HEK293 (cell line): ENCODE results near the gene STRA8.
A peak's percentile ranks its signal among the peaks of the same experiment; 100 is the strongest.

Source experiments
- CTCF ChIA-PET: fragments of 350-600 bp; formaldehyde crosslinking; extraction: SDS; loops from one replicate; lab custom pipeline; 2021; ENCODE audit warnings: antibody characterized with exemption; lab: Yijun Ruan, JAX
- POLR2A ChIA-PET: fragments of 300-600 bp; formaldehyde crosslinking; extraction: SDS; loops from one replicate; lab custom pipeline; 2020; ENCODE audit warnings: antibody characterized with exemption, inconsistent platforms; lab: Yijun Ruan, JAX
- H3K27ac ChIP-seq: fragments of 200-500 bp; sonication (Bioruptor generic); 2 replicates; pipeline ENCODE4 v1.5.1; 2014; ENCODE audit warnings: low read depth, low read length, control low read depth, inconsistent platforms; ENCODE audit errors: extremely low read depth
- H3K36me3 ChIP-seq, 2 experiments: fragments of 200-500 bp in 1 of 2; sonication (Bioruptor generic) in 1 of 2; 1 replicate in 1 of 2; 2 replicates in 1 of 2; pipeline ENCODE4 v1.5.1; 2014 to 2017; ENCODE audit warnings: inconsistent platforms in 2 of 2, low read length in 2 of 2; ENCODE audit not compliant: control insufficient read depth in 2 of 2, insufficient read depth in 1 of 2
- H3K4me1 ChIP-seq: fragments of 200-500 bp; sonication (Bioruptor generic); 2 replicates; pipeline ENCODE4 v1.5.1; 2014; ENCODE audit warnings: mild to moderate bottlenecking, low read length, inconsistent platforms; ENCODE audit not compliant: control insufficient read depth, insufficient read depth
- H3K4me3 ChIP-seq: 2 replicates; pipeline ENCODE4 v1.5.1; 2011; ENCODE audit warnings: low read depth, mild to moderate bottlenecking, control low read depth, low read length, moderate library complexity
- H3K9me3 ChIP-seq: fragments of 200-500 bp; sonication (Bioruptor generic); 2 replicates; pipeline ENCODE4 v1.5.1; 2014; ENCODE audit warnings: low read depth, low read length, inconsistent platforms; ENCODE audit not compliant: control insufficient read depth, insufficient read depth
- GLI4 ChIP-seq: fragments of 450-650 bp; formaldehyde crosslinking; IDR thresholded peaks from 2 replicates; pipeline ENCODE4 v1.5.1; 2016; ENCODE audit warnings: missing biosample characterization, missing genetic modification characterization
- GLIS1 ChIP-seq: fragments of 450-650 bp; formaldehyde crosslinking; IDR thresholded peaks from 2 replicates; pipeline ENCODE4 v1.5.1; 2016; ENCODE audit warnings: missing biosample characterization, missing genetic modification characterization
- MEIS1 ChIP-seq: sonication (generic); formaldehyde crosslinking; IDR thresholded peaks from 2 replicates; pipeline ENCODE4 v1.8.1; 2022; ENCODE audit warnings: missing genetic modification reagents, mild to moderate bottlenecking, borderline replicate concordance
- SCRT1 ChIP-seq: fragments of 450-650 bp; formaldehyde crosslinking; IDR thresholded peaks from 2 replicates; pipeline ENCODE4 v1.5.1; 2016; ENCODE audit warnings: missing biosample characterization, missing genetic modification characterization, borderline replicate concordance
- SCRT2 ChIP-seq: fragments of 450-650 bp; formaldehyde crosslinking; IDR thresholded peaks from 2 replicates; pipeline ENCODE4 v1.5.1; 2016; ENCODE audit warnings: missing biosample characterization, missing genetic modification characterization
- ZBTB7A ChIP-seq: fragments of 450-650 bp; formaldehyde crosslinking; IDR thresholded peaks from 2 replicates; pipeline ENCODE4 v1.5.1; 2016; ENCODE audit warnings: low read depth, missing biosample characterization, missing genetic modification characterization
- ZNF10 ChIP-seq: fragments of 450-650 bp; formaldehyde crosslinking; IDR thresholded peaks from 2 replicates; pipeline ENCODE4 v1.5.1; 2017; ENCODE audit warnings: missing biosample characterization, missing genetic modification characterization
- ZNF274 ChIP-seq, 2 experiments: fragments of 200-500 bp in 1 of 2; fragments of 450-650 bp in 1 of 2; sonication (Bioruptor generic) in 1 of 2; formaldehyde crosslinking in 1 of 2; IDR thresholded peaks; 2 replicates each; pipeline versions ENCODE4 v1.5.1 to v1.6.1; 2014 to 2016; ENCODE audit warnings: borderline replicate concordance in 1 of 2, inconsistent platforms in 1 of 2, low read length in 1 of 2, missing biosample characterization in 1 of 2, missing genetic modification characterization in 1 of 2
- ZNF311 ChIP-seq: fragments of 450-650 bp; formaldehyde crosslinking; IDR thresholded peaks from 2 replicates; pipeline ENCODE4 v1.5.1; 2017; ENCODE audit warnings: missing biosample characterization, missing genetic modification characterization, borderline replicate concordance
- ZNF623 ChIP-seq: fragments of 450-650 bp; formaldehyde crosslinking; IDR thresholded peaks from 2 replicates; pipeline ENCODE4 v1.5.1; 2016; ENCODE audit warnings: missing biosample characterization, missing genetic modification characterization
- ZNF626 ChIP-seq: fragments of 450-650 bp; sonication (Bioruptor Pico); formaldehyde crosslinking; IDR thresholded peaks from 2 replicates; pipeline ENCODE4 v1.5.1; 2018; ENCODE audit warnings: missing biosample characterization, missing genetic modification characterization, inconsistent platforms
- ZNF664 ChIP-seq: fragments of 450-650 bp; formaldehyde crosslinking; IDR thresholded peaks from 2 replicates; pipeline ENCODE4 v1.5.1; 2016; ENCODE audit warnings: missing biosample characterization, missing genetic modification characterization
- ZNF792 ChIP-seq: fragments of 450-650 bp; formaldehyde crosslinking; IDR thresholded peaks from 2 replicates; pipeline ENCODE4 v1.5.1; 2016; ENCODE audit warnings: missing biosample characterization, missing genetic modification characterization
- TF ChIP-seq, protein P1 (sequence below): fragments of 450-650 bp; IDR thresholded peaks from 2 replicates; pipeline ENCODE4 v1.5.1; 2018; ENCODE audit warnings: missing biosample characterization, missing genetic modification characterization
- TF ChIP-seq, protein P2 (sequence below): fragments of 450-650 bp; formaldehyde crosslinking; IDR thresholded peaks from 2 replicates; pipeline ENCODE4 v1.5.1; 2016; ENCODE audit warnings: missing biosample characterization, missing genetic modification characterization

STRA8 gene

DNA sequence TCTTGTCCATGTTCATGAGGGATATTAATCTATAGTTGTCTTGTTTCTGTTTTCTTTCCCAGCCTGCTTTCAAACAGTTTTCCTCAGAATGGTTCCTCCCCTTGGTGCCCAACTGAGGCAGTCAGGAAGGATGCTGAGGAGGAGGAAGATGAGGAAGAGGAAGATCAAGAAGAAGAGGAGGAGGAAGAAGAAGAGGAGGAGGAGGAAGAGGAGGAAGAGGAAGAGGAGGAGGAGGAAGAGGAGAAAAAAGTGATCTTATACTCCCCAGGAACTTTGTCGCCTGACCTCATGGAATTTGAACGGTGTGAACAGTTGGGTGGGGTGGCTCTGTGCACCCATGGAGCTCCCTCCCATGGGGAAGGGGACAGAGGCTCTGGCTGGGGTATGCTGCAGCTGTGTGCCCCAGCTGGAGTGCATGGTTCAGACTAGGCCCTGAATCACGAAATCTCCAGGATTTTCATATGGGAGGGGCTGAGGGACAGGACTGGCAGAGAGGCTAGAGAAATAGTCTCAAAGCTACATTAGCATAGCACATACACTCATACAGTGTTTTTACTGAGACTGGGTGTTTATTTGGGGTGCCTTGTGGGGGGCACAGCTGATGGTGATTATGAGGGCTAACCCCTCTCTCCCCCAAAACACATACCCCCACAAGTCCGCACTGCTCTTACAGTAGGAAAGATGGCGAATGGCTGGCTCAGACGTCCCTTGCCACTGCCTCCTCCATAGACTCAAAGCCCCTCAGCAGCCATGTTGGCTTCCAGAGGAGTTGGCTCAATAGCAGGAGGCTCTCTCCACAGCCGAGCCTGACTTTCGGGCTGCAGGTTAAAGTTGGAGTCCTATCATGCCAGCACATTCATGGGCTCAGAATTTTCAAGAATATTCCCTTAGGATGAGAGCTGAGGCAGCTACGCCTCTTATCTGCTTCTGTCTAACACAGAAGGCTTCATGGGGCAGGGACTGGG lies 11.9 kb downstream of the STRA8 start:
- CTCF ChIA-PET, result interaction anchor here (0.6 kb wide), 1 partner anchor 37 kb away, joined by 3 read pairs; no protein-coding TSS in a partner anchor
- POLR2A ChIA-PET, result no interaction called here
- H3K9me3 ChIP-seq, result no peaks in the 10 kb centered on the region

DNA sequence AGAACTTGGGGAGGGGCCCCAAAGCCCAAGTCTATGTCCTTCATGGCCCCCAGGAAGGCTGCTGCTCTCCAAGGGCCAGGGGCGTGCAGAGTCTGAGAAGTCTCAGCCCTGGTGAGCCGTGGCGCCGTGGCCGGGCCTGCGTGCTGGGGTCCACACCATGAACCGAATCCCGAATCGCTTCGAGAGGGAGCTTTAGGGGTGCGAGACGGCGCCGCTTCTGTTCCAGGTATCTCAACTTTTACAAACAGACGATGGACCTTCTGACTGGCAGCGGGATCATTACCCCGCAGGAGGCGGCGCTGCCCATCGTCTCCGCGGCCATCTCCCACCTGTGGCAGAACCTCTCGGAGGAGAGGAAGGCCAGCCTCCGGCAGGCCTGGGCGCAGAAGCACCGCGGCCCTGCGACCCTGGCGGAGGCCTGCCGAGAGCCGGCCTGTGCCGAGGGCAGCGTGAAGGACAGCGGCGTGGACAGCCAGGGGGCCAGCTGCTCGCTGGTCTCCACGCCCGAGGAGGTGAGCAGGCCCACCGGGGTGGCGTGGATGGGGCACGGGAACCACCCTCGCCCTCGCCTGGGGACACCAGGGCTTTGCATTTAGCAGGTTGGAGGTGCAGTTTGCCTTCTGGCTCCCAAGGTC lies 12.7 kb downstream of the STRA8 start:
- no peaks in the 10 kb centered on the region for H3K36me3 ChIP-seq
- no peak overlapping the region for H3K27ac ChIP-seq
- CTCF ChIA-PET, result no interaction called here
- H3K4me3 ChIP-seq, result no peak overlapping the region
- TF ChIP-seq GLIS1 (no peak), ZNF792 (tag by site-specific recombination) (no peak), ZNF623 (tag by site-specific recombination) (no peak), MEIS1 (CRISPR knock-in tag) (no peak), GLI4 (tag by site-specific recombination) (no peak), ZNF664 (no peak), ZBTB7A (no peak), ZNF10 (tag by site-specific recombination) (no peak), ZNF311 (tag by site-specific recombination) (no peak)
- H3K9me3 ChIP-seq, result no peaks in the 10 kb centered on the region
- no peaks in the 10 kb centered on the region for H3K4me1 ChIP-seq
- POLR2A ChIA-PET, result no interaction called here

More for the DNA sequence above, 11.9 kb downstream of the STRA8 start:
- H3K4me1 ChIP-seq, result no peaks in the 10 kb centered on the region
- TF ChIP-seq, protein P1, sequence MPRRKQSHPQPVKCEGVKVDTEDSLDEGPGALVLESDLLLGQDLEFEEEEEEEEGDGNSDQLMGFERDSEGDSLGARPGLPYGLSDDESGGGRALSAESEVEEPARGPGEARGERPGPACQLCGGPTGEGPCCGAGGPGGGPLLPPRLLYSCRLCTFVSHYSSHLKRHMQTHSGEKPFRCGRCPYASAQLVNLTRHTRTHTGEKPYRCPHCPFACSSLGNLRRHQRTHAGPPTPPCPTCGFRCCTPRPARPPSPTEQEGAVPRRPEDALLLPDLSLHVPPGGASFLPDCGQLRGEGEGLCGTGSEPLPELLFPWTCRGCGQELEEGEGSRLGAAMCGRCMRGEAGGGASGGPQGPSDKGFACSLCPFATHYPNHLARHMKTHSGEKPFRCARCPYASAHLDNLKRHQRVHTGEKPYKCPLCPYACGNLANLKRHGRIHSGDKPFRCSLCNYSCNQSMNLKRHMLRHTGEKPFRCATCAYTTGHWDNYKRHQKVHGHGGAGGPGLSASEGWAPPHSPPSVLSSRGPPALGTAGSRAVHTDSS (tag by site-specific recombination), result peak; percentile 97
- no peak for TF ChIP-seq ZNF626
- TF ChIP-seq, all 188 proteins: peak for 1
- Histone ChIP-seq H3K27ac (no peak overlapping the region), H3K36me3 (no peaks in the 10 kb centered on the region), H3K4me3 (no peak overlapping the region)

DNA sequence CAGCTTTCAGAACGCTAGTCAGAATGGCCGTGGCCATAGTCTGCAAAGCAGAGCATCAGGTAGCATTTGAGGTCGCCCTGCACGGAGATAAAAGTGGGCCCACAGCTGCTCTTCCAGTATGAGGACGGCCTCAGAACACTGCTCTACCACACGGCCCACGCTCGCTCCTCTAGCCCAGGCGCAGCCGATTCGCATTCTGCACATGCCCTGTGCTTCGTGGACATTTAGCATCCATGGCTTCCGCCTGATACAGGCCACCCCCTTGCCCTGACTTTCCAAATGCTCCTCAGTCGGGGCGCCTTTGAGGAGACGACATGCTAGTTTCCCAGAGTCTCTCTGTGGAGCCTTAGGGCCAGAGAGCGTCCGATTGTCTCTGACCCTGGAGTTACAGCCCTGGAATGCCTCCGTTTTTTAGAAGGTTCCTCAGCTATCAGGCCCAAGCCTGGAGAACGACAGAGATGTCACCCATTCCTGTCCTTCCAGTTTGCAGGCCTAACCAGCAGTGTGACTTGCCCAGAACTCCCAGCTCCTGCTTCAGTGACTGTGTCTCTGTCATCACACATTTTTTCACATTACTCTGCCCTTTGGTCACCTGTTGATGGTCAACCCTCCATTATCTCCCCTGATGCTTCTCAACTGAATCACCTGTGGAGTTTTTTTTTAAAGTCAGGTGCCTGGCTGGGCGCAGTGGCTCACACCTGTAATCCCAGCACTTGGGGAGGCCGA lies 14.3 kb downstream of the STRA8 start:
- Histone ChIP-seq H3K36me3 (no peaks in the 10 kb centered on the region), H3K9me3 (no peaks in the 10 kb centered on the region), H3K4me1 (no peaks in the 10 kb centered on the region), H3K27ac (no peak overlapping the region), H3K4me3 (no peak overlapping the region)
- ChIA-PET CTCF (no interaction called here), POLR2A (no interaction called here)
- no peak for TF ChIP-seq ZNF274 (IDR thresholded peaks at IDR 0.05; ENCODE audit: low read length)
- no peak for TF ChIP-seq ZNF274 (tag by site-specific recombination; IDR thresholded peaks at IDR 0.05; ENCODE audit: borderline replicate concordance)
- TF ChIP-seq, protein P2, sequence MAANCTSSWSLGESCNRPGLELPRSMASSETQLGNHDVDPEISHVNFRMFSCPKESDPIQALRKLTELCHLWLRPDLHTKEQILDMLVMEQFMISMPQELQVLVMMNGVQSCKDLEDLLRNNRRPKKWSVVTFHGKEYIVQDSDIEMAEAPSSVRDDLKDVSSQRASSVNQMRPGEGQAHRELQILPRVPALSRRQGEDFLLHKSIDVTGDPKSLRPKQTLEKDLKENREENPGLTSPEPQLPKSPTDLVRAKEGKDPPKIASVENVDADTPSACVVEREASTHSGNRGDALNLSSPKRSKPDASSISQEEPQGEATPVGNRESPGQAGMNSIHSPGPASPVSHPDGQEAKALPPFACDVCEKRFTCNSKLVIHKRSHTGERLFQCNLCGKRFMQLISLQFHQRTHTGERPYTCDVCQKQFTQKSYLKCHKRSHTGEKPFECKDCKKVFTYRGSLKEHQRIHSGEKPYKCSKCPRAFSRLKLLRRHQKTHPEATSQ, result no peak
- peak; percentile 82 for TF ChIP-seq SCRT2 (tag by site-specific recombination)
- peak; percentile 39; the same call in 1 of the 2 replicates for TF ChIP-seq SCRT1 (tag by site-specific recombination)
